Upper lobe of left lung (tissue), 4 donors: Measurements from ENCODE around the gene ZNF385D.

Experiments used
- EP300 ChIP-seq, 4 donors: sonication (generic); formaldehyde crosslinking; IDR thresholded peaks; one replicate each; pipeline ENCODE4 v1.5.1; 2017; ENCODE audit warnings: antibody characterized with exemption in 4 of 4, control low read depth in 2 of 4
- POLR2A ChIP-seq, 4 donors: fragments of 450-650 bp; IDR thresholded peaks; one replicate each; pipeline ENCODE4 v1.5.1; 2016 to 2017; ENCODE audit warnings: antibody characterized with exemption in 4 of 4, mild to moderate bottlenecking in 2 of 4
- POLR2AphosphoS5 ChIP-seq, 2 donors: sonication (generic); formaldehyde crosslinking; IDR thresholded peaks; one replicate each; pipeline ENCODE4 v1.5.1; 2017; ENCODE audit warnings: antibody characterized with exemption in 2 of 2
- TF ChIP-seq, protein P1 (sequence below), 6 experiments: fragments of 450-650 bp in 4 of 6; fragments of 200-600 bp in 2 of 6; sonication (generic) in 2 of 6; IDR thresholded peaks; one replicate each; pipeline ENCODE4 v1.5.1; 2016 to 2019; ENCODE audit warnings: antibody characterized with exemption in 6 of 6

DNA sequence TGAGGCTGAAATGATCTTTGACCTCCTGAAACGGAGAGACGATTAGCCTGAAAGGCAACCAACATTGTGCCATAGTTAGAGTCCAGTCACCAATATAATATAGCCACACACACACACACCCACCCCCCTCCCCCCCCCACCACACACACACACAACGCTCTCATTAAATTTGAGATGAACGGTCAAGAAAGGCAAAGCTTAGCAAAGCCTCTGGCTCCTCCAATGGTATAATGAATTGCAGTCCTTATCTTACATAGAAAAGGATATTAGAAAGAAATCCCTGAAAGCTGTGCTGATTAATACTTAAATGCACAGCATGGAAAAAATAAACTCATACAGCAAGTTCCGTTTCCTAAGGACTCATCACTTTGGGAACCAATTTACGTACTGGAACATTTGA, 876 bp upstream of the ZNF385D start:
- TF ChIP-seq POLR2AphosphoS5 (IDR thresholded peaks at IDR 0.05) (no peak), POLR2A (IDR thresholded peaks at IDR 0.05) (no peak), EP300 (IDR thresholded peaks at IDR 0.05) (no peak)
- TF ChIP-seq, protein P1, sequence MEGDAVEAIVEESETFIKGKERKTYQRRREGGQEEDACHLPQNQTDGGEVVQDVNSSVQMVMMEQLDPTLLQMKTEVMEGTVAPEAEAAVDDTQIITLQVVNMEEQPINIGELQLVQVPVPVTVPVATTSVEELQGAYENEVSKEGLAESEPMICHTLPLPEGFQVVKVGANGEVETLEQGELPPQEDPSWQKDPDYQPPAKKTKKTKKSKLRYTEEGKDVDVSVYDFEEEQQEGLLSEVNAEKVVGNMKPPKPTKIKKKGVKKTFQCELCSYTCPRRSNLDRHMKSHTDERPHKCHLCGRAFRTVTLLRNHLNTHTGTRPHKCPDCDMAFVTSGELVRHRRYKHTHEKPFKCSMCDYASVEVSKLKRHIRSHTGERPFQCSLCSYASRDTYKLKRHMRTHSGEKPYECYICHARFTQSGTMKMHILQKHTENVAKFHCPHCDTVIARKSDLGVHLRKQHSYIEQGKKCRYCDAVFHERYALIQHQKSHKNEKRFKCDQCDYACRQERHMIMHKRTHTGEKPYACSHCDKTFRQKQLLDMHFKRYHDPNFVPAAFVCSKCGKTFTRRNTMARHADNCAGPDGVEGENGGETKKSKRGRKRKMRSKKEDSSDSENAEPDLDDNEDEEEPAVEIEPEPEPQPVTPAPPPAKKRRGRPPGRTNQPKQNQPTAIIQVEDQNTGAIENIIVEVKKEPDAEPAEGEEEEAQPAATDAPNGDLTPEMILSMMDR (IDR thresholded peaks at IDR 0.05): no peak
